Neuronal stem cell (in vitro differentiated cells): Measurements from ENCODE around the gene SORCS2.
A peak's percentile ranks its signal among the peaks of the same experiment; 100 is the strongest.

Source experiments
- DNase-seq: peaks from one replicate; pipeline ENCODE4 v3.0.0-alpha.2; 2013; ENCODE audit warnings: low spot score
- H2AFZ ChIP-seq: one replicate; pipeline ENCODE4 v1.6.1; 2013; ENCODE audit warnings: mild to moderate bottlenecking, low read length, inconsistent platforms
- H2AK5ac ChIP-seq: 2 replicates; pipeline ENCODE4 v1.6.1; 2013; ENCODE audit warnings: low read depth, mild to moderate bottlenecking, inconsistent platforms, low read length, moderate library complexity, mixed read lengths
- H2BK120ac ChIP-seq: 2 replicates; pipeline ENCODE4 v1.6.1; 2013; ENCODE audit warnings: low read depth, mild to moderate bottlenecking, inconsistent platforms, low read length, moderate library complexity, mixed read lengths
- H2BK12ac ChIP-seq: one replicate; pipeline ENCODE4 v1.6.1; 2013; ENCODE audit warnings: low read length, inconsistent platforms
- H2BK15ac ChIP-seq: 2 replicates; pipeline ENCODE4 v1.6.1; 2013; ENCODE audit warnings: mild to moderate bottlenecking, low read length, inconsistent platforms, mixed read lengths
- H2BK5ac ChIP-seq: one replicate; pipeline ENCODE4 v1.6.1; 2013; ENCODE audit warnings: inconsistent platforms, mild to moderate bottlenecking, low read length, moderate library complexity
- H3K14ac ChIP-seq: one replicate; pipeline ENCODE4 v1.6.1; 2013; ENCODE audit warnings: low read length, inconsistent platforms
- H3K18ac ChIP-seq: 2 replicates; pipeline ENCODE4 v1.6.1; 2013; ENCODE audit warnings: low read length, inconsistent platforms
- H3K23ac ChIP-seq: 2 replicates; pipeline ENCODE4 v1.6.1; 2013; ENCODE audit warnings: low read depth, mild to moderate bottlenecking, mixed read lengths, low read length, inconsistent platforms; ENCODE audit not compliant: poor library complexity
- H3K27ac ChIP-seq: replicated peaks from 3 replicates; pipeline ENCODE4 v1.5.1; 2013; ENCODE audit warnings: low read length, inconsistent platforms
- H3K27me3 ChIP-seq, 3 experiments: 2 replicates each; pipeline ENCODE4 v1.6.1; 2013; ENCODE audit warnings: low read length in 3 of 3, mild to moderate bottlenecking in 2 of 3, inconsistent platforms in 1 of 3, low read depth in 1 of 3, mixed read lengths in 1 of 3, moderate library complexity in 1 of 3; ENCODE audit not compliant: control insufficient read depth in 3 of 3, insufficient read depth in 3 of 3
- H3K36me3 ChIP-seq, 2 donors: replicated peaks in 1 of 2; 2 replicates each; pipeline ENCODE4 v1.6.1; 2013; ENCODE audit warnings: low read length in 2 of 2; ENCODE audit not compliant: control insufficient read depth in 2 of 2, insufficient read depth in 2 of 2
- H3K4ac ChIP-seq: 2 replicates; pipeline ENCODE4 v1.6.1; 2013; ENCODE audit warnings: inconsistent platforms, mild to moderate bottlenecking, low read length, moderate library complexity
- H3K4me1 ChIP-seq, 2 donors: 1 replicate in 1 of 2; 2 replicates in 1 of 2; pipeline ENCODE4 v1.6.1; 2013; ENCODE audit warnings: low read length in 2 of 2, low read depth in 1 of 2; ENCODE audit not compliant: control insufficient read depth in 2 of 2, insufficient read depth in 1 of 2
- H3K4me2 ChIP-seq: one replicate; pipeline ENCODE4 v1.6.1; 2013; ENCODE audit warnings: mild to moderate bottlenecking, low read length, inconsistent platforms; ENCODE audit not compliant: insufficient read depth, poor library complexity, severe bottlenecking
- H3K4me3 ChIP-seq, 2 donors: 2 replicates each; pipeline ENCODE4 v1.5.1; 2013; ENCODE audit warnings: low read length in 2 of 2, mild to moderate bottlenecking in 2 of 2, inconsistent platforms in 1 of 2, moderate library complexity in 1 of 2
- H3K79me1 ChIP-seq: one replicate; pipeline ENCODE4 v1.6.1; 2013; ENCODE audit warnings: low read depth, mild to moderate bottlenecking, inconsistent platforms, low read length, moderate library complexity
- H3K9ac ChIP-seq: one replicate; pipeline ENCODE4 v1.6.1; 2013; ENCODE audit warnings: mild to moderate bottlenecking, low read depth, low read length, inconsistent platforms; ENCODE audit not compliant: poor library complexity
- H3K9me3 ChIP-seq, 2 donors: replicated peaks in 1 of 2; 2 replicates each; pipeline versions ENCODE3 to v1.6.1; 2013; ENCODE audit warnings: low read length in 2 of 2, mild to moderate bottlenecking in 2 of 2, inconsistent platforms in 1 of 2, low read depth in 1 of 2, mixed read lengths in 1 of 2, moderate library complexity in 1 of 2; ENCODE audit not compliant: control insufficient read depth in 2 of 2, insufficient read depth in 1 of 2
- H4K8ac ChIP-seq: one replicate; pipeline ENCODE4 v1.6.1; 2013; ENCODE audit warnings: low read depth, mild to moderate bottlenecking, inconsistent platforms, low read length, moderate library complexity
- H4K91ac ChIP-seq: one replicate; pipeline ENCODE4 v1.6.1; 2013; ENCODE audit warnings: low read length, low read depth, mild to moderate bottlenecking, inconsistent platforms; ENCODE audit not compliant: poor library complexity
- WGBS, 2 donors: extraction: QIAGEN DNeasy Blood & Tissue Kit; methylation state at CpG; one replicate each; pipeline ENCODE4 v1.1.7; 2013; ENCODE audit warnings: missing lambda C conversion rate in 2 of 2, mixed read lengths in 1 of 2; ENCODE audit not compliant: insufficient read length in 2 of 2, insufficient replicate concordance in 1 of 2; ENCODE audit errors: extremely low coverage in 2 of 2; 5-methylcytosine and 5-hydroxymethylcytosine counted together

SORCS2 gene

DNA sequence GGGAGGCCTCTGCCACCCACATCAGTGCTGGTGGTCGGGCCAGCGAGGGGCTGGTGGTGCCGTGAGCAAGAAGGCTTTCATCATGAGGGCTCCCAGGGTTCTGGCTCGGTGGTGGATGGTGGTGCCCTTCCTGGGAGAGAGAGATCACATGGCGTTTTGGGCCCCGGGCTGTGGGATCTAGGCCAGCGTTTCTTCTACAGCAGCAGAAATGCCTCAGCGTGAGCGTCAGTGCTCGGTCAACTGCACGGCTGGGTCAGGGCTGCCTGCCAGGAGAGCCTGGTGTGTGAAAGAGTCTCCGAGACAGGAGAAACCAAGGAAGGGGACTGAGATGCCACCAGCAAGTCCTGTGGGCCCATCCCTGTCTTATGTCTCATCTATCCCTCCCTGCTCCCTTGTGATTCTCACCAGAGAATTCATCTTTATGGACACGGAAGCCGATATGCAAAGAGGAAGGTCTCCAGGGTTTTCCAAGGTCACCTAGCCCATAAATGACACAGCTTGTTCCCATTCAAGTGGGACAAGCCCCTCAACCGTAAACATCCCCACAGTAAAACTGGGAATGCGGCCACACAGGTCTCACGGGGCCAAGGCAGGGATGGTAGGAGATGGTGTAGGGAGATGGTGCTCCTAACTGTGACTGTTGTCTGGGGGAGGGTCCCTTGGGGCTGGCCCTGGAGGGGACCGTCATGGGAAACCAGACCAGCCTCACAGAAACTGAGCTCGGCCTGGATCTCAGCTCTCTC, 99.2 kb downstream of the SORCS2 start:
- H2BK120ac ChIP-seq, result peak overlapping the region; percentile 19
- no peak overlapping the region for H3K14ac ChIP-seq
- peak overlapping the region; percentile 65 for H3K9ac ChIP-seq
- H3K36me3 ChIP-seq, result no peaks in the 10 kb centered on the region
- no peak overlapping the region for H3K27ac ChIP-seq
- peaks cover 0 to 12% (median 0%) of the 10 kb centered on the region in 3 experiments for H3K27me3 ChIP-seq
- H2AK5ac ChIP-seq, result peak overlapping the region; percentile 38
- no CpG with 5 or more reads among the region's 19 CpGs for WGBS, 2 donors
- peak overlapping the region; percentile 62 for H3K18ac ChIP-seq
- no peaks in the 10 kb centered on the region for H3K9me3 ChIP-seq
- no peak overlapping the region for H3K4me3 ChIP-seq
- no peak overlapping the region for H2BK5ac ChIP-seq
- peak overlapping the region; percentile 12 for H3K23ac ChIP-seq
- no peak overlapping the region for H2BK12ac ChIP-seq
- no peak overlapping the region for H3K4me2 ChIP-seq
- peaks cover 0 to 6% of the 10 kb centered on the region in 2 donors for H3K4me1 ChIP-seq
- no peak for DNase-seq
- H4K8ac ChIP-seq, result no peak overlapping the region
- no peak overlapping the region for H4K91ac ChIP-seq
- no peaks in the 10 kb centered on the region for H3K79me1 ChIP-seq
- H2BK15ac ChIP-seq, result peak overlapping the region; percentile 84
- H2AFZ ChIP-seq, result no peak overlapping the region
- H3K4ac ChIP-seq, result no peak overlapping the region

DNA sequence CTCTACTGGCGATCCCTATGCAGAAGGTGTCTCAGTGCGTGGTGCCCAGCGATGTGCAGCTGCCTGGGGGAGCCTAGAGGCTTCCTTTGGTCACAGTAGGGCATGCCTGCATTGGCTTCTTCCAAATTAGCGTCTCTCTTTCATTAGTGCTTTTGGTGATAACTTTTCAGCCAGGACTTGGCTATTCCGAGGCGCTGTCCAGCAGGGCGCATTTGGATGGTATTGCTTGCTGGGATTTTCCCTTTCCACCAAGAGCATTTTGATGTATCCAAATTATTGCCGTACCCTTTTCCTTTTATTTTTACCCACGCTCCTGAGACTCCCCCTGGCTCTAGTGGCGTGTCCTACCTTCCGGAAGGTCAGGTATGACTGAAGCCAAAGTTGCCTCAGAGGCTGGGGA, 101.4 kb downstream of the SORCS2 start:
- Histone ChIP-seq H3K23ac (no peak overlapping the region), H3K79me1 (no peaks in the 10 kb centered on the region), H4K8ac (no peak overlapping the region), H3K18ac (no peak overlapping the region), H2AFZ (no peak overlapping the region), H3K4me2 (no peak overlapping the region), H3K9ac (no peak overlapping the region), H3K14ac (no peak overlapping the region), H2BK120ac (no peak overlapping the region), H3K27ac (no peak overlapping the region), H2BK12ac (no peak overlapping the region), H2BK5ac (no peak overlapping the region), H3K4ac (no peak overlapping the region), H3K9me3 (no peaks in the 10 kb centered on the region), H4K91ac (no peak overlapping the region), H3K4me3 (no peak overlapping the region), H3K4me1 (peaks cover 0 to 23% of the 10 kb centered on the region in 2 donors), H2AK5ac (no peak overlapping the region), H2BK15ac (no peak overlapping the region), H3K27me3 (peaks cover 0 to 6% (median 0%) of the 10 kb centered on the region in 3 experiments), H3K36me3 (no peaks in the 10 kb centered on the region)
- DNase-seq, result no peak
- WGBS, 2 donors, result no CpG with 5 or more reads among the region's 11 CpGs

DNA sequence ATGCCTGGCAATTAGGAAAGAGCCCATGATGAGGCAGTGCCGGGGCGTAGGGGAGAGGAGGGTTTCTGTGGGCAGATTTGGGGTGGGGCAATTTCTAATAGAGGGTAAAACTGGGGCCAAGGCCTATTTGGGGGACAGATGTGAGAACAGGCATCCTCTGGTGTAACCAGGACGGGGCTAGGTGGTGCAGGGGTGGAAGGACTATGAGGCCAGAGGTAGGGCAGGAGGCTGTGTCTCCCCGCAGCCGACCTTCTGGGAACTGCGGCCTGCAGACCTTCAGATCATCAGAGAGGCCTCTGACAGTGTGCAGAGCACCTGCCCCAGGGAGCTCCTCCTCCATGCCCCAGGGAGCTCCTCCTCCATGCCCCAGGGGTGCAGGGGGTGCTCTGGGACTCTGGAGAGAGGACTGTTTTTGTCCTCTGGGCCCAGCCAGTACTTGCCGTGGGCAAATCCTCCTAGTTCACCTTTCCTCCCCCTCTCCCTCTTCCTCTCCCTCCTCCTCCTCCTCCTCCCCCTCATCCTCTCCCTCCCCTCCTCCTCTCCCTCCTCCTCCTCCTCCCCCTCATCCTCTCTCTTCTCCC, 101.9 kb downstream of the SORCS2 start:
- no peak overlapping the region for H2AK5ac ChIP-seq
- H3K23ac ChIP-seq, result no peak overlapping the region
- H3K9me3 ChIP-seq, result no peaks in the 10 kb centered on the region
- no peak overlapping the region for H3K4ac ChIP-seq
- whole genome bisulfite sequencing, 2 donors, result no CpG with 5 or more reads among the region's 7 CpGs
- H3K14ac ChIP-seq, result no peak overlapping the region
- no peak overlapping the region for H3K27ac ChIP-seq
- no peak overlapping the region for H3K4me2 ChIP-seq
- H2BK5ac ChIP-seq, result no peak overlapping the region
- peaks cover 0 to 6% (median 0%) of the 10 kb centered on the region in 3 experiments for H3K27me3 ChIP-seq
- H3K9ac ChIP-seq, result no peak overlapping the region
- H2AFZ ChIP-seq, result no peak overlapping the region
- no peaks in the 10 kb centered on the region for H3K79me1 ChIP-seq
- H2BK120ac ChIP-seq, result no peak overlapping the region
- H4K91ac ChIP-seq, result no peak overlapping the region
- no peak overlapping the region for H3K18ac ChIP-seq
- no peak overlapping the region for H2BK15ac ChIP-seq
- H3K4me3 ChIP-seq, result no peak overlapping the region
- no peaks in the 10 kb centered on the region for H3K36me3 ChIP-seq
- peaks cover 0 to 24% of the 10 kb centered on the region in 2 donors for H3K4me1 ChIP-seq
- no peak for DNase-seq
- no peak overlapping the region for H4K8ac ChIP-seq
- no peak overlapping the region for H2BK12ac ChIP-seq

DNA sequence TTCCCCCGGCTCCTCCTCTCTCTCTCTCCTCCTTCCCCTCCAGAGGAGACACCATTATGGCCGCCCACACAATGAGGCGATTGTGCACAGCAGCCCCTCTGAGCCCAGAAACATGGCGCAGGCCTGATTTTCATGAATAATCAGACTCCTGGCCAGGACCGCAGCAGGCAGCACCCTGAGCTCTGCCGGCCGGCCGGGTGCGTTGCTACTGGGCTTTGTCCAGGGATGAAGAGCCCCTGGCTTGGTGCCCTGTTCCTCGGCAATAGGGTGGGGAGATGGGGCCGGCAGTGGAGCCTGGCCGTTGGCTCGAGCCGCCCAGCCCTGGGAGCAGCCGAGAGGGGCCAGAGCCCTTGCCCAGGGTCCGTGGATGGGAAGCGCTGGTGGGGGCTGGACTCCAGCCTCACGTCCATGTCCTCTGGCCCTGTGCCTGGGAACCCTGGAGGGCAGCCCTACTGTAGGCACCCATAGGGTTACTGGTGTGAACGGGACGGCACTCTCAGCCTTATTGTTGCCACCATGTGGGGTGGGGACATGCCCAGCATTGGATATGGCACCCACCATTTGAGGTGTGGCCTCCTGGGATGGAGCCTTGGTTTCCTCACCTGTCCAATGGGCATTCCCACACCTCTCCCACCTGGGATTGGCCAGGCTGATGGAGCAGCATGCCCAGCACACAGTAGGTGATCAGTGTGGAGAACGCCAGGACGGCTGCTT, 103.0 kb downstream of the SORCS2 start:
- DNase-seq, result no peak
- no CpG with 5 or more reads among the region's 22 CpGs for WGBS, 2 donors
- peak overlapping the region; percentile 65 for H3K9ac ChIP-seq

More for the DNA sequence above, 103.0 kb downstream of the SORCS2 start:
- H2AK5ac ChIP-seq, result peak overlapping the region; percentile 94
- H3K18ac ChIP-seq, result peak overlapping the region; percentile 87
- H2BK12ac ChIP-seq, result peak overlapping the region; percentile 97
- H4K8ac ChIP-seq, result no peak overlapping the region
- H3K36me3 ChIP-seq, result no peaks in the 10 kb centered on the region
- peak overlapping the region; percentile 95 for H3K14ac ChIP-seq
- peaks cover 0 to 31% of the 10 kb centered on the region in 2 donors for H3K4me1 ChIP-seq
- peak overlapping the region; percentile 94 for H3K4ac ChIP-seq
- no peak overlapping the region for H2AFZ ChIP-seq
- H3K4me2 ChIP-seq, result no peak overlapping the region
- peak overlapping the region; percentile 94 for H2BK15ac ChIP-seq
- H3K27me3 ChIP-seq, result peaks cover 0 to 6% (median 0%) of the 10 kb centered on the region in 3 experiments
- H3K4me3 ChIP-seq, result no peak overlapping the region
- peak overlapping the region; percentile 83 for H4K91ac ChIP-seq
- peak overlapping the region; percentile 27 for H2BK5ac ChIP-seq
- H3K27ac ChIP-seq, result no peak overlapping the region
- H3K23ac ChIP-seq, result peak overlapping the region; percentile 82
- peak overlapping the region; percentile 43 for H2BK120ac ChIP-seq
- H3K79me1 ChIP-seq, result no peaks in the 10 kb centered on the region
- no peaks in the 10 kb centered on the region for H3K9me3 ChIP-seq
